Uterus (tissue), 4 donors: ENCODE data around the gene FBLN2. TPM values are rescaled to one million over a fixed set of nuclear protein-coding genes. Genes with fewer than 3 reads are reported as not detected.
"Not testable (repeated sequence)": the region's sequence is repeated elsewhere in the genome, so short reads cannot be mapped to it uniquely, and the experiment has no call there.

Experiments
- DNase-seq, 2 donors: peaks; one replicate each; pipeline ENCODE4 v3.0.0-alpha.2; 2019 to 2020
- H3K27ac ChIP-seq, 2 donors: fragments of 200-600 bp; sonication (generic); 1 replicate in 1 of 2; 2 replicates in 1 of 2; pipeline ENCODE4 v1.5.1; 2016 to 2018
- H3K27me3 ChIP-seq, 2 donors: fragments of 200-600 bp; sonication (generic); one replicate each; pipeline ENCODE4 v1.5.1; 2018 to 2019; ENCODE audit warnings: control low read depth in 1 of 2
- H3K36me3 ChIP-seq, 2 donors: fragments of 200-600 bp; sonication (generic); one replicate each; pipeline ENCODE4 v1.5.1; 2019; ENCODE audit warnings: control low read depth in 1 of 2
- H3K4me1 ChIP-seq, 2 donors: fragments of 200-600 bp; sonication (generic); one replicate each; pipeline ENCODE4 v1.5.1; 2018 to 2019; ENCODE audit warnings: control low read depth in 1 of 2
- H3K4me3 ChIP-seq, 2 donors: fragments of 200-600 bp; sonication (generic); 1 replicate in 1 of 2; 2 replicates in 1 of 2; pipeline ENCODE4 v1.5.1; 2018 to 2019; ENCODE audit warnings: mild to moderate bottlenecking in 1 of 2
- H3K9me3 ChIP-seq, 2 donors: fragments of 200-600 bp; sonication (generic); one replicate each; pipeline ENCODE4 v1.5.1; 2019; ENCODE audit warnings: control low read depth in 1 of 2
- CTCF ChIP-seq, 4 experiments: fragments of 200-600 bp in 2 of 4; fragments of 450-650 bp in 2 of 4; sonication (generic) in 2 of 4; IDR thresholded peaks; one replicate each; pipeline ENCODE4 v1.5.1; 2016 to 2019; ENCODE audit warnings: antibody characterized with exemption in 4 of 4, mild to moderate bottlenecking in 2 of 4, moderate library complexity in 1 of 4
- POLR2A ChIP-seq, 2 donors: fragments of 450-650 bp; IDR thresholded peaks; one replicate each; pipeline ENCODE4 v1.6.1; 2016; ENCODE audit warnings: antibody characterized with exemption in 2 of 2, mild to moderate bottlenecking in 1 of 2, moderate library complexity in 1 of 2
- intact Hi-C: fragments of 100-400 bp; cut with DNase I; formaldehyde crosslinking; loops from one replicate; pipeline ENCODE4 v1.15.1; 2023; ENCODE audit warnings: low total_unique reads
- total RNA-seq, 4 donors: library from RNA; depleted of rRNA in 3 of 4; stranded (reverse); fragments of >200 nt in 3 of 4; gene quantifications; one replicate each; pipeline versions ENCODE4 v1.1.0 to v1.2.4, GENCODE V29; 2014 to 2023
- donor health status: DM: yes; HTN: yes; CAD: no.

Gene FBLN2
- 100 to 1,000 TPM in 1 of 4 donors, 10 to 100 TPM in 3; 39.2 to 217 (median 48.6) TPM for total RNA-seq

- H3K4me1 ChIP-seq = peaks cover 0 to 4% of the 10 kb centered on the region in 2 donors
- DNase-seq = peak in 1 of 2 donors; percentile 63
- H3K4me3 ChIP-seq = peak within 1 kb of the TSS; percentile 21 to 36
- H3K27me3 ChIP-seq = no peaks in the 10 kb centered on the region
- peak within 1 kb of the TSS; percentile 64 to 68 for H3K27ac ChIP-seq
- TF ChIP-seq POLR2A (IDR thresholded peaks at IDR 0.05) = peak; percentile 20 to 49
- TF ChIP-seq CTCF (IDR thresholded peaks at IDR 0.05) = no peak
- no peaks in the 10 kb centered on the region for H3K36me3 ChIP-seq
- intact Hi-C loops = no loop called here
- no peaks in the 10 kb centered on the region for H3K9me3 ChIP-seq
Observed at GRCh38 chr3:13548696-13549622, at the start of gene FBLN2. FBLN2 (plus strand) TSS chr3:13549125; CDS start chr3:13570356, 21,231 bp downstream.

DNA sequence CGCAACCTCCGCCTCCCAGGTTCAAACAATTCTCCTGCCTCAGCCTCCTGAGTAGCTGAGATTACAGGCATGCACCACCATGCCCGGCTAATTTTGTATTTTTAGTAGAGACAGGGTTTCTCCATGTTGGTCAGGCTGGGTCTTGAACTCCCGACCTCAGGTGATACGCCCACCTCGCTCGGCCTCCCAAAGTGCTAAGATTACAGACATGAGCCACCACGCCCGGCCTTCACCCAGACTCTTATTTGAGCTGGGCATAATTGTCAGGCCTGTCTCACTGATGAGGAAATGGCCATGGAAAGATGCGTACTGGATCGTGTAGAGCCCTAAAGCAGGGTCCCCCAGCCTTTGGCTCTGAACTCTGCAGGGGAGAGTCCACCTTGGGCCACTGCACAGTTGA, 49.7 kb upstream of the FBLN2 start:
- H3K9me3 ChIP-seq, H3K27me3 ChIP-seq, DNase-seq, H3K27ac ChIP-seq, H3K36me3 ChIP-seq, H3K4me3 ChIP-seq, H3K4me1 ChIP-seq: not testable (repeated sequence)
- intact Hi-C loops = loop anchor here (5.0 kb wide), 1 partner anchor 148 kb away; no protein-coding TSS in a partner anchor

DNA sequence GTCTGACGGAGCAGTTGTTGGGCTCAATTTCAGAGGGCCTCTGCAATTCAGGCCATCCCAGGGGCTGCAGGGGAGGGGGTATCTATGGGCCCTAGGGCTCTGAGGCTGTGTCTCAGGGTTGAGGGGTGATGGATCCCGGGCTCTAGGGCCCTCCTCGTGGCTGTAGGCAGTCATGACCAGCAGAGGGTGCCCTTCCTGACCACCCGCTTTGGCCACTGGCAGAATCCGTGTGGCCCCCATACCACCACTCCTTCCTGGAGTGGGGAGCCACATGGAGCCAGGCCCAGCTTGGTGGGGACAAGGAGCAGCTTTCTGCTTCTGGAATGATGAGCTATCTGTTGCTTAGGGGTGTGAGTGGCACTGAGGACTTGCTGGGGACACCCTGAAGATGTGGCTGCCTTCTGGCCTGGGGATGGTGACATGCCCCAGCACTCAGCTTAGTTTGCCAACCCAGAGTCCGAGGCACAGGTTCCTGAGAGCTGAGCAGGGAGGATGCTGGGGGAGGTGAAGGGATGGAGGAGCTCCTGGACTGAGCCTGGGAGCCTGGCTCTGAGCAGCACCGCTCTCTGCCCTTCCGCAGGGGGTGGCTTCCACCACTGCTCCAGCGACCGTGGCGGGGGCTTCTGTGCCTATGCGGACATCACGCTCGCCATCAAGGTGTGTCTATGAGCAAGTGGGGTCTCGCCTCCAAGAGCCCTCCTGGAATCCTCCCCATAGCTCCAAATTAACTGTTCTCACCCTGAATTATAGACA, 48.6 kb upstream of the FBLN2 start:
- TF ChIP-seq POLR2A (IDR thresholded peaks at IDR 0.05) (no peak), CTCF (IDR thresholded peaks at IDR 0.05) (peak in 1 of 4 experiments; percentile 16)
- no peak overlapping the region for H3K27ac ChIP-seq
- intact Hi-C loops = no loop called here
- H3K9me3 ChIP-seq = no peaks in the 10 kb centered on the region
- H3K4me1 ChIP-seq = no peaks in the 10 kb centered on the region
- DNase-seq = no peak
- no peaks in the 10 kb centered on the region for H3K36me3 ChIP-seq
- H3K4me3 ChIP-seq = no peak overlapping the region
- H3K27me3 ChIP-seq = no peaks in the 10 kb centered on the region

GRCh38 chr3:13501056-13501455, 47.9 kb upstream of the FBLN2 start:
- H3K4me1 ChIP-seq = no peaks in the 10 kb centered on the region
- H3K4me3 ChIP-seq = no peak overlapping the region
- no peak for DNase-seq
- TF ChIP-seq POLR2A (IDR thresholded peaks at IDR 0.05) = no peak
- no peak for TF ChIP-seq CTCF (IDR thresholded peaks at IDR 0.05)
- intact Hi-C loops = no loop called here
- H3K36me3 ChIP-seq = no peaks in the 10 kb centered on the region
- H3K27me3 ChIP-seq = no peaks in the 10 kb centered on the region
- H3K27ac ChIP-seq = no peak overlapping the region
- no peaks in the 10 kb centered on the region for H3K9me3 ChIP-seq

DNA sequence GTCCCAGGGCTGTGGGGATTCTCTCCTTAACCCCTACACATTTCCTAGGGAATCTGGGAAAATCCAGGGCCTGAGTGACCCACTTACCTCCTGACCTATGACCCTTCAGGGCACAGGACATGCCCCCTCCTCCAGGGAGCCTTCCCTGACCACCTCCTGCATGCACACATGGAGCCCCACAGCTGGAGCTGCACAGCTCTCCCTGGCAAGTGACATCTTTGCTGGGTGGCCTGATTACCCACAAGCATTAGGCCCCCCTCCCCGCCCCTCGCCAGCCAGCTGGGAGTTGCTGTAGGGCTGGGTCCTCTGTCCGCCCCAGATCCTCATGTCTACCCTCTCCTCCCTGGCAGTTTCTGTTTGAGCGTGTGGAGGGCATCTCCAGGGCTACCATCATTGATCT, 47.4 kb upstream of the FBLN2 start:
- no peak for TF ChIP-seq CTCF (IDR thresholded peaks at IDR 0.05)
- no peak for TF ChIP-seq POLR2A (IDR thresholded peaks at IDR 0.05)
- Histone ChIP-seq H3K27me3 (no peaks in the 10 kb centered on the region), H3K4me1 (no peaks in the 10 kb centered on the region), H3K9me3 (no peaks in the 10 kb centered on the region), H3K36me3 (no peaks in the 10 kb centered on the region), H3K27ac (no peak overlapping the region), H3K4me3 (no peak overlapping the region)
- intact Hi-C loops = no loop called here
- no peak for DNase-seq
